B cell (primary cell): ENCODE measurements around the gene EXOC6.

ENCODE experiments used
- EZH2 ChIP-seq: IDR thresholded peaks from 2 replicates; pipeline ENCODE4 v1.6.1; 2012; ENCODE audit warnings: borderline replicate concordance, low read depth, mild to moderate bottlenecking, moderate library complexity, low read length; ENCODE audit not compliant: insufficient read depth, poor library complexity, severe bottlenecking
- TF ChIP-seq, protein P1 (sequence below): fragments of 200-600 bp; IDR thresholded peaks from one replicate; pipeline ENCODE4 v1.8.0; 2022; ENCODE audit warnings: antibody characterized with exemption, mild to moderate bottlenecking

DNA sequence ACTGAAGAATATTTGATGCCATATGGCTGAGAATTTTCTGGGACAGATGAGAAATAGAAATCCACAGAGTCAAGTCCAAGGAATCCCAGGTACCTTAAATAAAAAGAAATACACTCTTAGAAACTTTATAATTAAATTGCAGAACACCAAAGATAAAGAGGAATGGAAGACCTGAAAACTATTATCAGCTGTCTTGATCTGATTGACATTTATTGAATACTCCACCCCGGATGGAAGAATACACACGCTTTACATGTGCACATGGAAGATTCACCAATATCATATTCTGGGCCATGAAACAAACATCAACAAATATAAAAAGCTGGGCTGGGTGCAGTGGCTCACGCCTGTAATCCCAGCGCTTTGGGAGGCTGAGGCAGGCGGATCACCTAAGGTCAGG lies 81.6 kb downstream of the EXOC6 start:
- TF ChIP-seq, protein P1, sequence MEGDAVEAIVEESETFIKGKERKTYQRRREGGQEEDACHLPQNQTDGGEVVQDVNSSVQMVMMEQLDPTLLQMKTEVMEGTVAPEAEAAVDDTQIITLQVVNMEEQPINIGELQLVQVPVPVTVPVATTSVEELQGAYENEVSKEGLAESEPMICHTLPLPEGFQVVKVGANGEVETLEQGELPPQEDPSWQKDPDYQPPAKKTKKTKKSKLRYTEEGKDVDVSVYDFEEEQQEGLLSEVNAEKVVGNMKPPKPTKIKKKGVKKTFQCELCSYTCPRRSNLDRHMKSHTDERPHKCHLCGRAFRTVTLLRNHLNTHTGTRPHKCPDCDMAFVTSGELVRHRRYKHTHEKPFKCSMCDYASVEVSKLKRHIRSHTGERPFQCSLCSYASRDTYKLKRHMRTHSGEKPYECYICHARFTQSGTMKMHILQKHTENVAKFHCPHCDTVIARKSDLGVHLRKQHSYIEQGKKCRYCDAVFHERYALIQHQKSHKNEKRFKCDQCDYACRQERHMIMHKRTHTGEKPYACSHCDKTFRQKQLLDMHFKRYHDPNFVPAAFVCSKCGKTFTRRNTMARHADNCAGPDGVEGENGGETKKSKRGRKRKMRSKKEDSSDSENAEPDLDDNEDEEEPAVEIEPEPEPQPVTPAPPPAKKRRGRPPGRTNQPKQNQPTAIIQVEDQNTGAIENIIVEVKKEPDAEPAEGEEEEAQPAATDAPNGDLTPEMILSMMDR = no peak
- TF ChIP-seq EZH2 = no peak
